Activated CD8-positive, alpha-beta memory T cell treated with anti-CD3 and anti-CD28 coated beads, Interleukin-2, amount 50 U/mL, for 1 hour (primary cell): ENCODE results near the gene STAB2.

ENCODE experiments used
- DNase-seq: peaks from one replicate; pipeline ENCODE4 v3.0.0-alpha.2; 2020; ENCODE audit errors: extremely low read depth

Gene STAB2

DNA sequence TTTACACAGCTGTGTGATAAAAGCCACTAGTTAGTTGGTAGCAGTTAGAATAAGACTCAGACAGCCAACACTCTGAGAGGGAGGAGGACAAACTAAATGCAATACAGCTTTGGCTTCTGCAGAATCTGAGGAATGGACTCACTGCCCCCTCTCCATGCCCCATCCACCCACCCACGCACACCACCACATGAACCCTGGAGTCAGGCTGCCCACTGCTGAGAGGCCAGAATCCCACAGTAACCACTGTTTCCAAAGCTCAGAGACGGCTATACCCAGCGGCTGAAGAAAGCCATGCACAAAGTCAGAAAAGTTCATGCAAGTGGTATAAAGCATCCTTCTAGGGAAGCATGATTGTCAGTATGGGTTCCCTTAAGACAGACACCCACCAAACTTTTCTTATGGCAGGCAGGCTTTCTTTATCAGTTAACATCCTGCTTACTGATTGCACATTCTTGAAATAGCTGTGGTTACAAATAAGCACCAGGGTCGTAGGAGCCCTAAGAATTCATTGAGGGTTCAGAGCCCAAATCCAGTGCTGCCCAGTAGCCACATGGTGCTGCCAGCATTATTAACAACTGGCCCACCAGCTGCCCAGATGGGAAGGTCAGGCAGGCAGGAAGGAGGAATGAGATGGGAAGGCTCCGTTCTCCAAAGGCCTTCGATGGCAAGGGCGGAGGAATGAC lies 192.5 kb downstream of the STAB2 start:
- DNase-seq, result no peak

DNA sequence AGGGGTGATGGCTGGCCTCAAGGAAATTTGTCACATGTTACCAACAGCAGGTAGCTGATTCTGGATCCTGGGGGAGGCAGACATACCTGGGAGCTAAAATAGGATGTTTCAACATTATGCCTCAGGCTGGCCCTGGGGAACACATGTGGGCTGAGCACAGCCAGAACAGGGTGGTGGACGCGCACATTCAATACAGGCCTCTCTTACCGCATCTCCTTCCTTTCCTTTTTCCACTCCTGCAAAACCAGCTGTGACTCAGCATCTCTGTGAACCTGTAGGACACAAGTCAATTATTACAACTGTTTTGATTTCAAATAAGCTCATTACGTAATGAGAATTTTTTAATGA lies 193.0 kb downstream of the STAB2 start:
- no peak for DNase-seq

DNA sequence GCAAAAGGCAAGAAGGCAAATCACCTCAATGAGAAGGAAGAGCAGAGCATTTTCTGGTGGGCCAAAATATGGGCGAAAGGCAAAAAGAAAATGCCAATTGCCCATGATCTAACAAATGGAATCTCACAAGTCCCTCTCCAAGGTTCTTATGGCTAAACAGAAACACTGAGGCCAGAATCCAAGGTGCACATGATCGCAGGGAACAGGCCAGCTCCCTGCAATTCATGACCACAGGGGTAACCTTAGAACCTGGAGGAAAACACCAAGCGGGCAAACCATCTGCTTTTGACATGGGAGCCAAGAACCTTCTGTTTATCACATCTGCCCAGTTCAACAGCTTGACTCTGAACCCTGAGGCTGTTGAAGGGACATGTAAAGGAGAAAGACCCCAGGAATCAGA lies 193.9 kb downstream of the STAB2 start:
- no peak for DNase-seq

DNA sequence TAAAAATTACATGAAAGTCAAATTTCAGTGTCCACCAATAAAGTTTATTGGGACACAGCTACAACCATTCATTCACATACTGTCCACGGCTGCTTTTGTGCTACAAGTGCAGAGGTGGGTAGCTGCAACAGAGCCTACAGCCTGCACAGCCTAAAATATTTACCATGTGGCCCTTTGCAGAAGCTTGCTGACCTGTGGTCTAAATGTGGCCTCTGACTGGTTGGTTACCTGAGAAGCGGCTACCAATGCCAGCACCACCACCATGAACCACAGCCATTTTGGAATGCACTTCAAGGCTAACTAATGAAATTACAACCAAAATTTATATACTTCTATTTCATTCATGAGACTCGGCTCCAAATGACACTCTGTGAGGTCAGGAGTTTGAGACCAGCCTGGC lies 195.3 kb downstream of the STAB2 start:
- no peak for DNase-seq

DNA sequence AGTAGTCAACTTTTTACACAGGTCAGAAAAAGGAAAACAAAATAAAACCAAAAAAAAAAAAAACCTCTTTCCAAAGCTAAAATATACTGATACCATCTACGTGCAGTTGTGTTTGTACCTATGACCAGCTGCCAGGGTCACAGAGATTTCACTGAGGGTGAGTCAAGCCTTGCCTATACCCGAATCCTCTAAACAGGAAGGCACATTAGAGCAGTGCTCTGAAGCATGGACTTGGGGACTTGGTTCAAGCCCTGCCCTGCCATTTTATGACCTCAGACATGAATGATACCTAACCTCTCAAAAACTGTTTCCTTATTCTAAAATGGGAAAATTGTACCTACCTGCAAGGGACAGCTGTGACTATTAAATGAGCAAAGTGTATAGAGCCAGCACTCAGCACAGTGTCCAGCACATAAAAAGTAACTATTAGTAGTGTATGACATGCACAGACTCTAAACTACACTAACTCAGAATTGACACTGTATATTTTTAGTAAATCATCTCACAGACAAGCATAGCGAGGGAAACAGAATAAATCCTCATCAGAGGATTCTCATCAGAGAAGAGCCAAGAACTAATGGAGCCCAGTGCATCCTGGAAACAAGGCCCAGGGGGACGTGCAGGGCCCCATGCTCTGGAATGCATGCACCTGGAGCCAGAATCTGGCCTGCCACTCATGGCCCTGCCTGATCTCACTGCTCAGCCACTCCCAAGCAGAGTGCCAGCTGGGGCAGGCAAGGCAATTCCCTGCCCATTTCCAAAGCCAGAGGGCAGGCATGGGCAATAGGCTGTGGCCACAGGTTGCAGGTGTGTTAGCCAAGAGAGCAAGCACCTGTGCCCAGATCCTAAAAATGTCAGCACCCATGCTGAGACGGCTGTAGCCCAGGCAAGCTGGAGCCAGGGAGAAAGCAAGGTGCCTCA lies 196.9 kb downstream of the STAB2 start:
- DNase-seq, result no peak

DNA sequence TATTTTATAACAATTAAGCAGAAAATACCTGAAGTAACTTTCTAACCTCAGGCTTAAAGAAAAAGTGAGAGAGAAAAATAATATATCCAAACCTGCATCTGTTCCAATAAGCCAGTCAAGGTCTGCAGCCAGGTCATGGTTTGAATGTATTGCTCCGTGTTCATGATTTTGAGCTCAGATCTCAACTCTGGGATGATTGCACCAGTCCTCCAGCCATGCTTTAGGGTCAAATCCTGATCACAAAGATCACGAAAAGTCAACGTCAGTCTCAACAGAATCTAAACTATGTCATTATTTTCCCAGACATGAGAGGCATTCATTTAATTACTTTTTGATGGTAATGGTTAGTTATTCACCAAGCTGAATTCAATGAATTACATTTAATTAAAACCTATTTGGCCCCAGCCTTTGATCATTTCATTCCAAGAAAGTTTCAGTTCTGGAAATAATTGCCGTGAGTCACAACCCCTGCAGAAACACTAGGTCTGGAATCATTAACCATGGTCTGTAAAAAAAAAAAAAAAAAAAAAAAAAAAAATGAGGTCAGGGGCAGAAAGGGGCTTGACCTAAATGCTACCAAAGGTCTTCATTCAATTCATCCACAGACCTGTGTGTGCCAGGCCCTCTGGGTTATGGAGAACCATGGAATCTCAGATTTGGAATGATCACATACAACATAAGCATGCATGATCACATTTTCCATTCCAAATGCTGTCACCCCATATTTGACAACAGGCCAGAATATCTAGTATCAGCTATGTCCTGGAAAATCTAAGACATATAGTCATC lies 198.4 kb downstream of the STAB2 start:
- DNase-seq, result no peak

DNA sequence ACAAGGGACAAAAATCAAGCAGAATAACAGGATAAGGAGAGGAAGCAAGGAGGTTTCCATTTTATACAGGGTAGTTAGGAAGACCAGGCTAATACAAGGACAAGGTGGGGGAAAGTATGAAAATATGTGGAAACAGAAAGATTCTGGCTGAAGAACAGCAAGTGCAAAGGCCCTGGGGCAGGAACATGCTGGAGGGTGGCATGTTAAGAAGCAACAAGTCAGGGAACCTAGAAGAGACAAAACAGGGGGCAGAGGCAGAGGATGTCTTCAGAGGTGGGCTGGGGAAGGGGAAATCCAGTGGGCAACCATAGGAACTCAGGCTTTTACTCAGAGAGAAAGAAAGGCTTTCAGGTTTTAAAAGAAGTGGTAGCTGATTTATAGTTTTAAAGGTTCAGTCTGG lies 199.1 kb downstream of the STAB2 start:
- DNase-seq, result no peak

DNA sequence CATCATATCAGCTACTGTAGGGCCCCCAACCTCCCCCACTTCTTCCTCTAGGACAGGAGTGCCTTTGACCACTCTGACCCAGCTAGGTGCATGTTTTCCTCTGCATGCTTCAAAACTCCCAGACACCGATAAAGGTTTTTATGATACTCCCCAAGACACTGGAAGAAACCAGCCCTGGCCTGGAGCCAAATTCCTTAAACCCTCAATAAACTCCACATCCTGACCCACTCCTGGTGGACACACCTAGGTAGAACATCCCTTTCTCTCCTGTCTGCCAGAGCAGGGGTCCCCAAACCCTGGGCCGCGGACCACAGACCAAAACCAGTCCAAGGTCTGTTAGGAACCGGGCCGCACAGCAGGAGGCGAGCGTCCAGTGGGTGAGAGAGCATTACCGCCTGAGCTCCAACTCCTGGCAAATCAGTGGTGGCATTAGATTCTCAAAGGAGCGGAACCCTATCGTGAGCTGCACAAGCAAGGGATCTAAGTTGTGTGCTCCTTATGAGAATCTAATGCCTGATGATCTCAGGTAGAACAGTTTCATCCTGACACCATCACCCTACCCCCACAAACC lies 204.4 kb downstream of the STAB2 start:
- DNase-seq, result no peak

DNA sequence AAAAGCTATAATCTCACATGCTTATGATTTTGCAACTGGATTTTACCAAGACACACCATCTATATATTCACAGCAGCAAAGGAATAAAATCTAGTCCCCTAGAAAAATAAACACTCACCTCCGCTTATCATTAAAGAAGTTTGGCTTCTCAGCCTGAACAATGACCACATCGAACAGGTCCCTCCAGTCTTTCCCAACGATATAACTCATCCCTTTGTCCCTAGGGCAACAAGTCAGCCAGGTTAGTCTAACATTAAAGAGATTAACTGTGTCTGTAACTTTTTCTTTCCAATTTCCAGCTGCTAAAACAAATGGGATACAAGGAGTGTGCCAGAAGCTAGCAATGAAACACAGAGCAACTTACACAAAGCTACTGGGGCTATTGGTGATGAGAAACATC lies 206.0 kb downstream of the STAB2 start:
- no peak for DNase-seq

DNA sequence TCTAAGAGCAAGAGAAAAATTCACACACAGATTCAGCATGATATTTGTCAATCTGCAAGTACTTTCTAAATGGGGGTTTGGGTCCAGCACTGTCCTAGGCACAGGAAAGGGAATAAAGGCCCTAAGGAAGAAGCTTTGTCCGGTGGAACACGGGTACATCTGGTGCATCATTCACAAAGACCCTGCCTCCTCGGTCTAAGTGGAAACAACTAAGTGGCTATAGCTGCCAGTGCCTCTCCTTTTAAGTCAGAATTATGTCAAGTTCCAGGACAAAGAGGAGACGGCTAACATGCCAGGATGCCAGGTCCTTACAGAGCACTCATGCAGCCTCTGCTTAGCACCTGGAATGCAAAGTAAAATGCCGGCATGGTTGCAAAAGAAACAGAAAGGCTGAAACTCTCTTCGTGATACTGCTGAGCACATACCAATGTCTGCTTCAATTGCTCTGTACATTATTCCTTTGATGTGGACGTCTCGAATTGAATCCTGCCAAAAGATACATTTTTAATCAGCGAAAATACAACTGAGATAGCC lies 206.5 kb downstream of the STAB2 start:
- DNase-seq, result no peak

DNA sequence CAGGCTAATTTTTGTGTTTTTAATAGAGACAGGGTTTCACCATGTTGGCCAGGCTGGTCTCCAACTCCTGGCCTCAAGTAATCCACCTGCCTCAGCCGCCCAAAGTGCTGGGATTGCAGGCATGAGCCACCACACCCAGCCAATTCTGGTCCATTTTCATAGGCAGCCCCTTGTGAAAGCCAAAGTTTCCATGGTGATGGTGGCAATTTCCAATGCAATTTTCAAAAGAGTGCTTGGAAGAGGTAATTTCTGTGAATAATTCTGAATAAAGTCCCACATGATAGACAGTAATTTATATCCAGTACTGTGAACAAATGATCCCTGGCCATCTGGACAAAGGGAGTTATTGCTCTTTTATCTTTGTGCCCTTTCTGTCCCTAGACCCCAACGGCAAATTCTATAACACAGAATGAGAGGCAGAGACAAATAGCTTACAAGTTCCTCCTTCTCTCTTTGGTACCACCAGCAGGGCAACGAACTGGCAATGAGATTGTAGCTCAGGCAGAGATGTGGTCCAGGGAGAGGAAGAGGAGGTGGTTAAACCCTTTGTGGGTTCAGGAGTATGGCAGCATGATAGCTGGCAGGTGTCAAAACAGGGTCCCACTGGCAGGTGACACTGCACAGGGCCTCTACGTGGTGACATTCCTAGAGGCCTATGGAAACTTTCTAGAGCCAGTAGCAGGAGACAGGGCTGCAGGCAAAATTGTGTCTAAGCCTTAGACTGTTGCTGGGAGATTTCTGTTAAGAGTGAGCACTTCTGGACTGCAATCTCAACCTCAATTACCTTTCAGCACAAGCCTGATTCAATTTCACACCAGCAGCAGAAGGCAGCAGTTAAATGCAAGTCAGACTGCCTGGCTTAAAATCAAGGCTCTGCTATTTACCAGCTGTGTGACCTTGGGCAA lies 207.5 kb downstream of the STAB2 start:
- no peak for DNase-seq

DNA sequence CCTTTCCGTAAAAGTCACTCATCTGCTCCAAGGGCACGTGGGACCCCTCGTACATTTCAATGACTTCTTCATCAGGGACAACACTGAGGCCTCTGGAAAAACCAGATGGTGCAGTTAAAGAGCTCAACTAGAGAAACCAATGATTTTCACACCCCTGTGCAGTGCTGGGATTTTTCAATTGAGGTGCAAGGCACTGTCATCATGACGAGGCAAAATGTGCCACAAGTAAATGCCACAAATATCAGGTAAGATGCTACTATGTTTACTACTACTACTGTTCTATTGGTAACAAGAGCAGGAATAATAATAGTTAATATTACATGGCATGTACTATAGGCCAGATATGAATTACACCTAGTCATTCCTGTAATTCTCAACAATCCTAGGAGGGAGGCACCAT lies 211.5 kb downstream of the STAB2 start:
- no peak for DNase-seq

DNA sequence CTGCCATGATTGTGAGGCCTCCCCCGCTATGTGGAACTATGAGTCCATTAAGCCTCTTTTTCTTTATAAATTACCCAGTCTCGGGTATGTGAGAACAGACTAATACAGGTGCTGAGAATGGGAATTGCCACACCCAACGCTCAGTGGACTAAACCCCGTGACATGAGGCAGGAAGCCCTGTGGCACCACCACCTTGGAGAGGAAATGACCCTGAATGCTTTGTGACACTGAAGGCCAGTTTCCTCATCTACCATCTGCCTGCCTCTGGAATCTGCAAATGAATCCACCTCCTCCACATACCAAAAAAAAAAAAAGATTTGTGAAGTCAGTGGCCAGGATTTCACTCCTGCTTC lies 212.4 kb downstream of the STAB2 start:
- DNase-seq, result no peak

DNA sequence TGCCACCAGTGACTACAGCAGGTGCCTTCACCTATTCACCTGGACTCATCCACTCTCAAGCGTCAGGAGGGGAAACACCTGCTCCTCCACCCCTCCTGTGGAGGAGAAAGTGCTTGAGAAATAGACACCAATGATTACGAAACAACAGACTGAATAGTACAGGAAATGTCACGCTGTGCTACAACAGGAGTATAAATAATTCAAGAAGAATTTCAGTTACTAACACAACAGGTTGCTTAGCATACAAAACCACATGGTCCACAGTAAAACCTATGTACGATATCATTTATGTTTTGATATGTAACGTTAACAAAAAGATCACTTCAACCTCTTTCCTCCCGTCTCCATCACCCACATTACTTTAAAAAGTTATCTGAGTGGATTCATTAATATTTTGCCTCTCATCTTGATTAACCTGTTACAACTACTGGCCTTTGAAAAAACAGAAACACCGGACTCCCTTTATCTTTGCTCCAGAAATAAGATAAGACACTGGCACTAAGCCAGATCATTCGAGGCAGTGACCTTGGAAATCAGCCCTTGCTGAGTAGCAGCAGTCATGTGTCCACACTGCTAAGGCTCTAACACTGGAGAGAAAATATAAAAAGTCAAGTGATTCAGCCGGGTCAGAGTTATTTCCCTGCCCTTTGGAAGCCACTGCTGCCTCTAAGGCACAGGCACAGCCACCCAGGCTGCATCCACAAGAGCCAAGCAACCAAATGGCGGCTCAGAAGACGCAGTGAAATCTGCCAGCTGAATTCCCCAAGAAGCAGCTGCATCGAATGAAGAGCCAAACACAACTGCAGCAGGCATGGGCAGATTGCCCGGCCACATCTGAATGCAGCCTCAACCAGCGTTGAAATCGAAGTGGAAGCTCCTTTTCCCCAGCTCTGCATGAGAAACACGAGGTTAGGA lies 213.0 kb downstream of the STAB2 start:
- DNase-seq, result no peak

DNA sequence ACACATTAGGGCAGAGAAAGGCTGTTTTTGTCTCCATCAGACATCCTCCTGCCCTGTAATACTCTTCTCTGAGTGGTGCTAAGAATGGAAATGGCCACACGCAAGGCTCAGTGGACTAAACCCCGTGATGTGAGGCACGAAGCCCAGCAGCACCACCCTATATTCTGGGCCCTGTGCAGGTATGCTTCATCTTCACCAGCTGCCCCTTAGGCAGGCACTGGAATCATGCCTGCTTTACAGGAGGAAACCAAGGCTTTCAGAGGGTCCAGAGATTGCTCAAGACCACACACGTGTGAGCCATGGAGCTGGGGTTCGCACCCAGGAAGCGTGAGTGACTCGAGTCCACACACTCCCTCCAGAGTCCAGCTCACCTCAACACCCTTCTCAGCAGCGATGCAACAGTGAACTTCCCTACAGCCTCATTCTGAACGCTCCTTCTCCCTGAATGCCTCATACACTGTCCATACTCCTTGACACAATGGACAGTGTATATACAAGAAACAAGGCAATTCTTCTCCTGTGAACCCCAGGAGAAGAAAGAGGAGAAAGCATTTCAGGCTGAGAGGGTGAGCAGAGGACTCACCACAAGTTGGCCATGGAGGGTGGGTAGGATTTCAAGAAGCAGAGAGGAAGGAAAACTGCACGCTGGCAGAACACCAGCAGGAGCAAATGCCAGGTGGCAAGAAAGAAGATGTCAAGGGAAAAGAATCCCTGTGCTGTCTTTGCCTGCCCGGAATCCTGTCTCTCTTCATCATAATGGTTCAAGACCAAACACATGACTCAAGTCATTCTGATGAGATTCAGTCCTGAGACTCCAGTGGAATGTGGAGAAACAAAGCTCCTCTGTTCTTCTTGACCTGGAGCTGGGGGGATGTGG lies 214.9 kb downstream of the STAB2 start:
- DNase-seq, result no peak

DNA sequence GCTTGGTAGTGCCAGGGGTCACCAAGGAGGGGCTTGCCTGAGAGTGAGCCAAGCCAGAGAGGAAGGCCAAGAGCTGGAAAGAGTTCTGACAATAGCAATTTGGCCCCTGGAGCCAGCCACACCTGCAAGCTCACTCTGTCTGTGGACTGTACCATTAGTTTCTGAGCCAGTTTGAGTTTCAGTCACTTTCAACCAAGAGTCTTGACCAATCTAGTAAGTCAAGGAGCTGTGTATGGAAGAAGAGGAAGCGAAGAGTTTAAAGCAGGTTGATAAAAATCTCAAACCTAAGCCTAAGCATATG lies 215.5 kb downstream of the STAB2 start:
- DNase-seq, result no peak

DNA sequence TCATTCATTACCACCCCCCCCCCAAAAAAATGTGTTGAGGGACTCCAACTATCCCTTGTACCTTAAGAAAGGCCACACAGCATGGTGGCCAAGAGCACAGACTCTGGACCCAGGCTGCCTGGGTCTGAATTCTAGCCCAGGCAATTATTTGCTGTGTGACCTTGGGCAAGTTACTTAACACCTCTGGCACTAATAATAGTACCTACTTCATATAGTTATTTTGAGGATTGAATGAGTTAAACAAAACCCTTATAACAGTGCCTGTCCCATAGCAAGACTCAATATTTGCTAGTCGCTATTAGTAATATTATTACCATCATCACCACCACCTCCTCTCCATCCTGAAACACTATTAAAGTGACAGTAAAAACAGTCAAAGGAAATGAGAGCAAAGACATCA lies 216.8 kb downstream of the STAB2 start:
- DNase-seq, result no peak

DNA sequence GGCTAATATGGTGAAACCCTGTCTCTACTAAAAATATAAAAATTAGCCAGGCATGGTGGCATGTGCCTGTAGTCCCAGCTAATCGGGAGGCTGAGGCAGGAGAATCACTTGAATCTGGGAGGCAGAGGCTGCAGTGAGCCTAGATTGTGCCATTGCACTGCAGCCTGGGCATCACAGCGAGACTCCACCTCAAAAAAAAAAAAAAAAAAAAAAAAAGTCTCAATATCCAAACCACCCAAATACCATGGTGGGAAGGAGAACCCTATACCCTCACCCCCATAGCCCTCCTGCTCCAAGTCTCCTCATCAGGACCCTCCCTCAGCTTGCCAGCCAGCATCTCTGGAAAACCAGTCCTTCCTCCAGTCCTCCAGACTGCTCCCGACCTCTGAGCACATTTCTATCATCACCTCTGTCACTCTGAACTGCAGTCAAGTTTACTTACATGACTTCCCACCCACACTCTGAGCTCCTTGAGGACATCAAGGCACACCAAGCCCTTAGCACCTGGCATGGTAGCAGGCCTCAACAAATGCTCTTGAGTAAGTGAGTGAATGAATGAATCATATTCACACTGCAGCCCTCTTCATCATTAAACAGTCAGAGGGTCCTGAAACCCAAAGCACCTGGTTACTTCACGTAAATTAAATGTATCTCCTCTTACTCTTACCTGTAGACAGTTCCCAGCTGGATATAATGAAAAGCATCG lies 218.7 kb downstream of the STAB2 start:
- no peak for DNase-seq

DNA sequence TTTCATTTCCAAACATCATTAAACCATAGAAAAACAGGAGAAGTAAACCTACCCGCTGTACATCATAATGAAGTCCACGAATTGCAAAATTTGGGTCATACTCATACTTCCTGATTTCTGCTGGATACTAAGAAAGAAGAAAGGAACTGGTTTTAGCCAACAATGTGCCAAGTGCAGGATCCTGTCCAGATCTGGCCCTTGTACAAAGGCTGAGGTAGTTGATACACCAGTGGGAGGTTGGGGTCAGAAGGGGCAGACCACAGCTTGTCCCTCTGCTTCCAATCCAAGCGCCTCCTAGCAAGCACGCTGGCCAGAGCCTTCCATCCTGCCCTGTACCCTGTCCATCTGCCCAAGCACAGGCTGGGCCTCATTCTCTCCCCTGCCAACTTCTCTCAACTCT lies 219.7 kb downstream of the STAB2 start:
- DNase-seq, result no peak
